ENCODE results near the gene FUT2.
"Not testable (repeated sequence)": the region's sequence is repeated elsewhere in the genome, so short reads cannot be mapped to it uniquely, and the experiment has no call there.

The FUT2 gene

DNA sequence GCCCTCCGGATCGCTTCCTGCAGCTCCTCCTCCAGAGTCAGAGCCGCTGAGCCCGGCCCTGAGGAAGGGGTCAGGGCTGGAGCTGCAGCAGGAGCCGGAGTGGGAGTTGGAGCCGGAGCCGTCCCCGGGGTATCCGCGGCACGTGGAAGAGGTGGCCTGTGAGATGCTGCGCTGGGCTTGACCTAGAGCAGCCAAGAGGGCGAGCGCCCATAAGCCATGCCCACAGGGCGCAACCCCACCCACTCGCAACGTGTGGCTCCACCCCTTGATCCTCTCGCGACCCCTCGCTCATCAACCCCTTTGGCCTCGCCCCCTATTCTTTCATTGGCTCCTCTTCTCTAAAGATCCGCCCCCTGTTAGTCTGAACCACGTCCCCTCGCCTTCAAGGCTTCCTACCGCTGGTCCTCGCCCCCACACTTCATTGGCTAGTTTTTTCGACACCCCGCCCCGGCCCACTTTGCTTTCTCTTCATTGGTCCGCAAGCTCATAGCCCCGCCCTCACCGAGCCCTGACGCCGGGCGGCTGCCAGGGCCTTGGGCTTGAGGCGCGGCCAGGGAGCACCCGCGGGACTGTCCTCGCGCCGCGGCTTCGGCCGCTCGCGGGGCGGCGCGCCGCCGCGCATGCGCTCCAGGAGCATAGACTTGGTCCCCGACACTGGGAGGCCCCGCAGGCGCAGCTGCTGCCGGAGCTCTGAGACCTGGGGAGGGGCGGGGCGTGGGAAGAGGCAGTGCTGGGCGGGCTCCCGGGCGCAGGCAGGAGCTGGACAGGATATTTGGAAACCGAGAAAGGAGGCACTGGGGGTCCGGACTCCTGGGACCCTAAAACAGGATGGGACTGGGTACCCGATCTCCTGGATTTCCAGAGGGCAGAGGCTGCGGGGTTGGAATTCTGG is 18.3 kb downstream of the FUT2 start:
- TF ChIP-seq, protein P1, sequence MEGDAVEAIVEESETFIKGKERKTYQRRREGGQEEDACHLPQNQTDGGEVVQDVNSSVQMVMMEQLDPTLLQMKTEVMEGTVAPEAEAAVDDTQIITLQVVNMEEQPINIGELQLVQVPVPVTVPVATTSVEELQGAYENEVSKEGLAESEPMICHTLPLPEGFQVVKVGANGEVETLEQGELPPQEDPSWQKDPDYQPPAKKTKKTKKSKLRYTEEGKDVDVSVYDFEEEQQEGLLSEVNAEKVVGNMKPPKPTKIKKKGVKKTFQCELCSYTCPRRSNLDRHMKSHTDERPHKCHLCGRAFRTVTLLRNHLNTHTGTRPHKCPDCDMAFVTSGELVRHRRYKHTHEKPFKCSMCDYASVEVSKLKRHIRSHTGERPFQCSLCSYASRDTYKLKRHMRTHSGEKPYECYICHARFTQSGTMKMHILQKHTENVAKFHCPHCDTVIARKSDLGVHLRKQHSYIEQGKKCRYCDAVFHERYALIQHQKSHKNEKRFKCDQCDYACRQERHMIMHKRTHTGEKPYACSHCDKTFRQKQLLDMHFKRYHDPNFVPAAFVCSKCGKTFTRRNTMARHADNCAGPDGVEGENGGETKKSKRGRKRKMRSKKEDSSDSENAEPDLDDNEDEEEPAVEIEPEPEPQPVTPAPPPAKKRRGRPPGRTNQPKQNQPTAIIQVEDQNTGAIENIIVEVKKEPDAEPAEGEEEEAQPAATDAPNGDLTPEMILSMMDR (conservative IDR thresholded peaks at IDR 0.05; ENCODE audit: low read depth, low read length): no peak
- peak overlapping the region; percentile 78 for H3K4me2 ChIP-seq
- peak overlapping the region; percentile 92 for H2AFZ ChIP-seq (ENCODE audit: low read depth)
- no peaks in the 10 kb centered on the region for H3K36me3 ChIP-seq (ENCODE audit: insufficient read depth)
- H3K79me2 ChIP-seq (ENCODE audit: insufficient read depth, low read depth): no peaks in the 10 kb centered on the region
- peaks cover 11% of the 10 kb centered on the region for H3K4me1 ChIP-seq (ENCODE audit: low read depth, poor library complexity, severe bottlenecking)
- H4K20me1 ChIP-seq (ENCODE audit: insufficient read depth): no peaks in the 10 kb centered on the region
- no peak overlapping the region; the same call in 1 of the 2 replicates for H3K27ac ChIP-seq
- no peaks in the 10 kb centered on the region; the same call in 1 of the 2 replicates for H3K27me3 ChIP-seq (ENCODE audit: insufficient read depth, low read depth)
- peak overlapping the region; percentile 23; the same call in 1 of the 2 replicates for H3K9ac ChIP-seq
- no peak overlapping the region for H3K4me3 ChIP-seq (IDR thresholded peaks at IDR 0.05; ENCODE audit: insufficient read depth, low read depth, low read length)

DNA sequence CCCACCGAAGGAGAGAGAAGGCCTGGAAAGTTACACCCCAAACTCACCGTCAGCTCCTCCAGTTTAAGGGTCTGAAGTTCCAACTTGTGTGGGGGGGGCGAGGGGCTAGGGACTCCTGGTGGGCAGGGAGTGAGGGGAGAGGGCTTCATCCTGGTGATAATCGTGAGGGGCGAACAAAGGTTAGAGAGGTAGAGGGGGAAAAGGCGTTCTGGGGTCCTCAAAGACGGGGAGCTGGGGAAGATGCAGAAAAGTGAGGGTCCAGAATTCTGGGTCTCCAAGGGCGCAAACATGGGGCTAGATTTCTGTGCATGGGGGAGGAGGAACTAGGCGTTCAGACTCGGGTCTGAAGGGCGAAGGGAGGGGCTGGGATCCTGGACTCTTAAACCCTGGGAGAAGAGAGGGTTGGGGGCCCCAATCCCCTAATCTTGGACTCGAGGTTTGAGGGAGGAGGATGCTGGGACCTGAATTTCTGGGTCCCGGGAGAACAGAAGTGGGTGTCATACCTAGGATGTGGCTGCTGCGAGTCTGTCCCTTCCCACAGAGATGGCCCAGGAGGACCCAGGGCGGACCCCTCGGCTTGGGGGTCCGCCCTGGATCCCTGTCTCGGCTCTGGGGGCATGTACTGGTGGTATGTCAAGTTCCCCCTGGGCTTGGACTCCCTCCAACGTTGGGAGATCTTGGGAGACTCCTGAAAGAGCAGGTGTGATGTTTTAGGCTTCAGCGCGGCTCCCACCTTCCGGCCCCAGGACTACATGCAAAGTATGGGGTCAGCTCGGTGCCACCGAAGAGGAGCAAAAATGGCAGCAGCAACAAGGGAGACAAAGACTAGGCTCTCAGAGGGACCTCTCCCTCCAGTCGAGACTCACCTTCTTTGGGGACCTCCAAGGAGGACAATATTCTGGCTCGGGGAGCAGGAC is 19.2 kb downstream of the FUT2 start:
- Histone ChIP-seq H4K20me1 (ENCODE audit: insufficient read depth) (no peaks in the 10 kb centered on the region), H3K36me3 (ENCODE audit: insufficient read depth) (no peaks in the 10 kb centered on the region), H3K27me3 (ENCODE audit: insufficient read depth, low read depth) (no peaks in the 10 kb centered on the region; the same call in 1 of the 2 replicates), H3K9ac (peak overlapping the region; percentile 23; the same call in 1 of the 2 replicates), H3K4me3 (IDR thresholded peaks at IDR 0.05; ENCODE audit: insufficient read depth, low read depth, low read length) (no peak overlapping the region), H3K27ac (no peak overlapping the region; the same call in 1 of the 2 replicates), H3K4me1 (ENCODE audit: low read depth, poor library complexity, severe bottlenecking) (peaks cover 13% of the 10 kb centered on the region), H2AFZ (ENCODE audit: low read depth) (peak overlapping the region; percentile 80), H3K4me2 (peak overlapping the region; percentile 59), H3K79me2 (ENCODE audit: insufficient read depth, low read depth) (no peaks in the 10 kb centered on the region)
- TF ChIP-seq, protein P1 (conservative IDR thresholded peaks at IDR 0.05; ENCODE audit: low read depth, low read length): no peak

DNA sequence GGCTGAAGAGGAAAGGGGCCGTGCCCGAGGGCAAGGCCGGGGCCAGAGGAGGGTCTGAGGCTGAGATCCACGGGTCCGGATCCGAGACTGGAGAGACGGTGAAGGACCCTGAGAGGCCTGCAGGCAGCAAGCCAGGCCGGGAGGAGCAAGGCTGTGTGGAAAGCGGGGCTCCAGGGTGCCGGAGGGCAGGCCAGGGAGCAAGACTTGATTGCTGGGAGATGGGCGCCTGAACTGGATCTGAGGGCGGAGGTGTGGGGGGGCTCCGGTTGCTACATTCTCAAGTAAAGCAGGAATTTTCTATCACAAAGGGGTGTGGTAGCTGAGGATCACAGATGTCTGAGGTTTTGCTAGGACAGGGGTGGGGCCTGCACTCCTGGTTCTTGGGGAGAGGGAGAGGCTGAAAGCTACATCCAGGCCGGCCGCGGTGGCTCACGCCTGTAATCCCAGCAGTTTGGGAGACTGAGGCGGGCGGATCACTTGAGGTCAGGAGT is 20.0 kb downstream of the FUT2 start:
- Histone ChIP-seq H3K79me2 (ENCODE audit: insufficient read depth, low read depth) (no peaks in the 10 kb centered on the region), H3K4me2 (no peak overlapping the region), H2AFZ (ENCODE audit: low read depth) (no peak overlapping the region), H3K36me3 (ENCODE audit: insufficient read depth) (no peaks in the 10 kb centered on the region), H3K9ac (no peak overlapping the region), H3K4me1 (ENCODE audit: low read depth, poor library complexity, severe bottlenecking) (peaks cover 15% of the 10 kb centered on the region), H4K20me1 (ENCODE audit: insufficient read depth) (no peaks in the 10 kb centered on the region), H3K27ac (no peak overlapping the region), H3K4me3 (IDR thresholded peaks at IDR 0.05; ENCODE audit: insufficient read depth, low read depth, low read length) (no peak overlapping the region), H3K27me3 (ENCODE audit: insufficient read depth, low read depth) (no peaks in the 10 kb centered on the region; the same call in 1 of the 2 replicates)
- TF ChIP-seq, protein P1 (conservative IDR thresholded peaks at IDR 0.05; ENCODE audit: low read depth, low read length): no peak

DNA sequence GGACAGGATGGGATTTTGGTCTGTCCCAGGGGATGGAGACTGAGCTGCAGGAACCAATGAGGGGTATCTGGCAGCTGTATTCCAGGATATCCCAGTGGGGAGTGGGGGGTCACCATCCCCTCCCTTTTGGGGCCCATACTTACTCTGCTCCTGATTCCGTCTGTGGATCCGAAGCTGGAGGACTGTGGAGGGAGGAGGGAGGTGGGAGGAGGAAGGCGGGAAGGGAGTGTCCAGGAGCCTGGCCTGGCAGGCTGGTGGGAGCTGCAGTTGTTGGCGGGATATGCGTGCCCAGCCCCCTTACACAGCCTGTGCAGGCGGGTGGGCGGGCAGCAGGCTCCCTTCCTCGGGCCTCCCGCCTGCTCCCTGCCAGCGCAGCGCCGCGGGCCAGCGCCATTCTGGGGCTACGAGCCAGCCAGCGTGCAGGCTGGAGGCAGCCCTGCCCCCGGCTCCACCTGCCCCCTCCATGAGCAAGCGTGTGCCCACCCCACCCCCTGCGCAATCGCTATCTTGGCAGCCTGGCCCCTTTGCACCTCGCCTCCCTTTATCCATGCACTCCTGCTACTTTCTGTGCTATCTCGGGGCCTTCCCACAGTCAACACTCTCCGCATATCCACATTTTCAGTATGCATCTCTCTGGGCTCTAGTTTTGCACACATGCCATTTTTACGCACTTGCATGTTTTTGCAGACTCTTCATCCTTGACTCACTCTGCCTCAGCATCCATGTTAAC is 21.0 kb downstream of the FUT2 start:
- H3K9ac ChIP-seq: no peak overlapping the region
- H3K4me2 ChIP-seq: no peak overlapping the region
- H3K4me3 ChIP-seq (IDR thresholded peaks at IDR 0.05; ENCODE audit: insufficient read depth, low read depth, low read length): no peak overlapping the region
- H2AFZ ChIP-seq (ENCODE audit: low read depth): no peak overlapping the region
- peaks cover 19% of the 10 kb centered on the region for H3K4me1 ChIP-seq (ENCODE audit: low read depth, poor library complexity, severe bottlenecking)
- no peaks in the 10 kb centered on the region for H4K20me1 ChIP-seq (ENCODE audit: insufficient read depth)
- H3K36me3 ChIP-seq (ENCODE audit: insufficient read depth): no peaks in the 10 kb centered on the region
- H3K27ac ChIP-seq: no peak overlapping the region
- H3K79me2 ChIP-seq (ENCODE audit: insufficient read depth, low read depth): no peaks in the 10 kb centered on the region
- no peaks in the 10 kb centered on the region; the same call in 1 of the 2 replicates for H3K27me3 ChIP-seq (ENCODE audit: insufficient read depth, low read depth)
- TF ChIP-seq, protein P1 (conservative IDR thresholded peaks at IDR 0.05; ENCODE audit: low read depth, low read length): no peak

DNA sequence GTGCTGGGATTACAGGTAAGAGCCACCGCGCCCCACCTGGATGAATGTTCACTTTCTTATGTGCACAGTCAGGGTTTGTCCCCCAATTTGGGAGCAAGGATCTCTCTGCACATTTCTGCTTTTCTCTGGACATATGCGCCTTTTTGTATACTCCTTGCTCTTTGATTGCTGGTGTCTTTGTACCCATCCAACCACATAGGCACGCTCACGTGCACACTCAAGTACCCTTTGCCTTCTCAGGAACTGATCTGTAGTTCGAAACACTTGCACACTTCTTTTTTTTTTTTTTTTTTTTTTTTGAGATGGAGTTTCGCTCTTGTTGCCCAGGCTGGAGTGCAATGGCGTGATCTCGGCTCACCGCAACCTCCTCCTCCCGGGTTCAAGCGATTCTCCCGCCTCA is 22.3 kb downstream of the FUT2 start:
- H3K27me3 ChIP-seq (ENCODE audit: insufficient read depth, low read depth); H3K27ac ChIP-seq; H3K9ac ChIP-seq; H3K4me2 ChIP-seq; H3K36me3 ChIP-seq (ENCODE audit: insufficient read depth); H4K20me1 ChIP-seq (ENCODE audit: insufficient read depth); H3K4me3 ChIP-seq (IDR thresholded peaks at IDR 0.05; ENCODE audit: insufficient read depth, low read depth, low read length); H2AFZ ChIP-seq (ENCODE audit: low read depth); H3K79me2 ChIP-seq (ENCODE audit: insufficient read depth, low read depth): not testable (repeated sequence)
- H3K4me1 ChIP-seq (ENCODE audit: low read depth, poor library complexity, severe bottlenecking): peaks cover 17% of the 10 kb centered on the region
